HepG2 (cell line): ENCODE measurements around the gene BABAM1. TPM values are rescaled to one million over a fixed set of nuclear protein-coding genes. Genes with fewer than 3 reads are reported as not detected.

Source experiments
- ASH2L ChIP-seq: fragments of 300-600, 200-600 bp; sonication (generic); IDR thresholded peaks from 2 replicates; pipeline ENCODE4 v1.7.0; 2017; ENCODE audit warnings: low read depth, mild to moderate bottlenecking, moderate library complexity, mixed read lengths, low read length; ENCODE audit not compliant: insufficient read length
- DR1 ChIP-seq: sonication (generic); formaldehyde crosslinking; IDR thresholded peaks from 2 replicates; pipeline ENCODE4 v1.8.0; 2021; ENCODE audit warnings: mild to moderate bottlenecking, missing genetic modification reagents, inconsistent platforms
- ELF3 ChIP-seq: IDR thresholded peaks from 2 replicates; pipeline ENCODE4 v1.6.1; 2016; ENCODE audit warnings: missing genetic modification reagents, missing compliant biosample characterization
- GATAD2A ChIP-seq: IDR thresholded peaks from 2 replicates; pipeline ENCODE4 v1.6.1; 2016
- HIVEP1 ChIP-seq: sonication (generic); formaldehyde crosslinking; IDR thresholded peaks from 2 replicates; pipeline ENCODE4 v1.4.0; 2020; ENCODE audit warnings: mild to moderate bottlenecking, missing genetic modification reagents
- HNRNPK ChIP-seq: fragments of 200-400 bp; formaldehyde crosslinking; IDR thresholded peaks from 2 replicates; pipeline ENCODE4 v1.6.1; 2018; ENCODE audit warnings: low read length, low read depth, moderate library complexity, mild to moderate bottlenecking; ENCODE audit not compliant: poor library complexity, severe bottlenecking
- HNRNPUL1 ChIP-seq: fragments of 200-400 bp; formaldehyde crosslinking; IDR thresholded peaks from 2 replicates; pipeline ENCODE4 v1.6.1; 2017; ENCODE audit warnings: low read depth, mild to moderate bottlenecking, low read length, moderate library complexity
- MED13 ChIP-seq: sonication (generic); formaldehyde crosslinking; IDR thresholded peaks from 2 replicates; pipeline ENCODE4 v1.5.0; 2020; ENCODE audit warnings: missing genetic modification reagents
- MLLT10 ChIP-seq: sonication (generic); formaldehyde crosslinking; IDR thresholded peaks from 2 replicates; pipeline ENCODE4 v1.4.0; 2020; ENCODE audit warnings: missing genetic modification reagents
- SKI ChIP-seq: fragments of 450-650 bp; IDR thresholded peaks from one replicate; pipeline ENCODE4 v1.6.1; 2018; ENCODE audit warnings: mild to moderate bottlenecking; ENCODE audit not compliant: partially characterized antibody
- TARDBP ChIP-seq: sonication (generic); formaldehyde crosslinking; IDR thresholded peaks from 2 replicates; pipeline ENCODE4 v1.8.0; 2022; ENCODE audit warnings: mild to moderate bottlenecking, missing genetic modification reagents
- TBX2 ChIP-seq: sonication (generic); formaldehyde crosslinking; IDR thresholded peaks from 2 replicates; pipeline ENCODE4 v1.5.0; 2020; ENCODE audit warnings: missing genetic modification reagents, mild to moderate bottlenecking, borderline replicate concordance
- TCF7L2 ChIP-seq: IDR thresholded peaks from 2 replicates; pipeline ENCODE4 v1.6.1; 2011; ENCODE audit warnings: mild to moderate bottlenecking, low read depth, low read length, moderate library complexity
- ZNF101 ChIP-seq: sonication (generic); formaldehyde crosslinking; IDR thresholded peaks from 2 replicates; pipeline ENCODE4 v1.4.0; 2020; ENCODE audit warnings: mild to moderate bottlenecking, low read depth, missing genetic modification reagents, borderline replicate concordance
- ZNF256 ChIP-seq: sonication (generic); formaldehyde crosslinking; conservative IDR thresholded peaks from 2 replicates; pipeline ENCODE4 v1.4.0; 2020; ENCODE audit warnings: missing genetic modification reagents
- ZNF557 ChIP-seq: sonication (generic); formaldehyde crosslinking; IDR thresholded peaks from 2 replicates; pipeline ENCODE4 v1.4.0; 2020; ENCODE audit warnings: missing genetic modification reagents
- ZNF776 ChIP-seq: sonication (generic); formaldehyde crosslinking; IDR thresholded peaks from 2 replicates; pipeline ENCODE4 v1.4.0; 2020; ENCODE audit warnings: mild to moderate bottlenecking, missing genetic modification reagents
- ZNF841 ChIP-seq: sonication (generic); formaldehyde crosslinking; IDR thresholded peaks from 2 replicates; pipeline ENCODE4 v1.8.1; 2023; ENCODE audit warnings: missing genetic modification reagents, borderline replicate concordance
- ZSCAN20 ChIP-seq: sonication (generic); formaldehyde crosslinking; IDR thresholded peaks from 2 replicates; pipeline ENCODE4 v1.4.0; 2020; ENCODE audit warnings: missing genetic modification reagents, mild to moderate bottlenecking, borderline replicate concordance
- polyA plus RNA-seq, 8 experiments: library from polyadenylated mRNA; depleted of rRNA in 3 of 8; stranded (reverse) in 7 of 8; unstranded in 1 of 8; fragments of >200 nt; fragmentation: Illumina TruSeq in 4 of 8; extraction: Trizol in 4 of 8; gene quantifications; 2 replicates each; pipeline versions ENCODE4 v1.2.1 to v1.2.3, GENCODE V29; 2011 to 2016; ENCODE audit warnings: low read depth in 4 of 8, missing spikeins in 1 of 8, mixed read lengths in 1 of 8; ENCODE audit not compliant: insufficient read depth in 1 of 8
- total RNA-seq, 5 experiments: library from RNA; depleted of rRNA; stranded (reverse); fragments of >200 nt; fragmentation: Illumina TruSeq; extraction: Trizol; gene quantifications; 2 replicates each; pipeline ENCODE4 v1.2.3, GENCODE V29; 2016; ENCODE audit warnings: low read depth in 1 of 5
- TF ChIP-seq, protein P1 (sequence below): sonication (generic); formaldehyde crosslinking; conservative IDR thresholded peaks from 2 replicates; pipeline ENCODE4 v1.8.0; 2022; ENCODE audit warnings: missing genetic modification reagents
- TF ChIP-seq, protein P2 (sequence below): sonication (generic); formaldehyde crosslinking; IDR thresholded peaks from 2 replicates; pipeline ENCODE4 v1.8.1; 2023; ENCODE audit warnings: mild to moderate bottlenecking, missing genetic modification reagents
- TF ChIP-seq, protein P3 (sequence below): sonication (generic); formaldehyde crosslinking; IDR thresholded peaks from 2 replicates; pipeline ENCODE4 v1.5.0; 2020; ENCODE audit warnings: mild to moderate bottlenecking, missing genetic modification reagents
- TF ChIP-seq, protein P4 (sequence below): sonication (generic); formaldehyde crosslinking; conservative IDR thresholded peaks from 2 replicates; pipeline ENCODE4 v1.8.0; 2022; ENCODE audit warnings: mild to moderate bottlenecking, moderate library complexity, missing genetic modification reagents
- TF ChIP-seq, protein P5 (sequence below): sonication (generic); formaldehyde crosslinking; IDR thresholded peaks from 2 replicates; pipeline ENCODE4 v1.8.1; 2023; ENCODE audit warnings: mild to moderate bottlenecking, missing genetic modification reagents, borderline replicate concordance

BABAM1 gene
- total and polyA plus RNA-seq, 2 of the 13 experiments (the other 11 are each of a cell fraction or from before 2014, with no cell fraction given), result 70.0 to 82.0 TPM

DNA sequence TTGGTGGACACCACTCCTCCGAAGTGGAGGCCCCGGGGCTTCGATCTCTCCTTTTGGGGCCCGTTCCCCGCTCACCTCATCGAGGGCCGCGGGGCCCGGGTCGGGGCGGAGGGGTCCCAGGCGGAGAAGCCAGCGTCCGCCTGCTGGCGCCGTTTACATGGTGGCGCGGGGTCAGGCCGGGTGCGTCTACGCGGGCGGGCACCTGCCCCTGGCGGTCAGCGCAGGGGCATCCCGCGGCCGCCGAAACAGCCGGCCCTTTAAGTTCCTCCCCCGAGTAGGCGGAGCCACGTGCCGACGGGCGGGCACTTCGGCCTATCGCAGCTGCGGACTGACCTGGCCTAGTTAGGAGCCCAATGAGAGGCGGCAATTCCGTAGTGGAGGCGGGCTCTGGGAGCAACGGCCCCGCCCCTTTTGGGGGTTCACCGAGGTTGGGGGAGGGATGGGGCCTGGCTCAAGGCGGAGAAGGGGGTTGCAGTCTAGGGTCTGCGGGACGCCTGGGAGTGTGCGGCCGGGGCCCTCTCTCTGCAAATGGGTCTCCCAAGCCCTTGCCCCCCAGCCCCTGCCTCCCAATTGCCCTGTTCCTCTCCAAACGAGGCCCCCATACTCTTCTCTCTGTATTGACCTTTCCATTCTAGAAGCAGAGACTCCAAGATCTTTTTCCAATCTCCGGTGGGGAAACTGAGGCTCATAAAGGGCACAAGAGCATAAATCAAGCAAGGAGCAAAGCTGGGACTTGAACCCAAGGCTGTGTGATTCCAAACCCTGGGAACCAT lies 36.1 kb downstream of the BABAM1 start, which contains the start of gene ABHD8 (continued):
- TF ChIP-seq TBX2 (CRISPR knock-in tag), result peak; percentile 68
- TF ChIP-seq MED13 (CRISPR knock-in tag), result no peak
- no peak for TF ChIP-seq TCF7L2
- peak; percentile 41 for TF ChIP-seq ASH2L
- no peak for TF ChIP-seq ZNF776 (CRISPR knock-in tag)
- no peak for TF ChIP-seq MLLT10 (CRISPR knock-in tag)
- TF ChIP-seq ZNF256 (CRISPR knock-in tag), result no peak
- TF ChIP-seq SKI, result peak; percentile 54
- TF ChIP-seq HNRNPK, result peak; percentile 32
- TF ChIP-seq TARDBP (CRISPR knock-in tag), result no peak
- peak; percentile 22; the same call in 1 of the 2 replicates for TF ChIP-seq GATAD2A
- TF ChIP-seq, protein P1, sequence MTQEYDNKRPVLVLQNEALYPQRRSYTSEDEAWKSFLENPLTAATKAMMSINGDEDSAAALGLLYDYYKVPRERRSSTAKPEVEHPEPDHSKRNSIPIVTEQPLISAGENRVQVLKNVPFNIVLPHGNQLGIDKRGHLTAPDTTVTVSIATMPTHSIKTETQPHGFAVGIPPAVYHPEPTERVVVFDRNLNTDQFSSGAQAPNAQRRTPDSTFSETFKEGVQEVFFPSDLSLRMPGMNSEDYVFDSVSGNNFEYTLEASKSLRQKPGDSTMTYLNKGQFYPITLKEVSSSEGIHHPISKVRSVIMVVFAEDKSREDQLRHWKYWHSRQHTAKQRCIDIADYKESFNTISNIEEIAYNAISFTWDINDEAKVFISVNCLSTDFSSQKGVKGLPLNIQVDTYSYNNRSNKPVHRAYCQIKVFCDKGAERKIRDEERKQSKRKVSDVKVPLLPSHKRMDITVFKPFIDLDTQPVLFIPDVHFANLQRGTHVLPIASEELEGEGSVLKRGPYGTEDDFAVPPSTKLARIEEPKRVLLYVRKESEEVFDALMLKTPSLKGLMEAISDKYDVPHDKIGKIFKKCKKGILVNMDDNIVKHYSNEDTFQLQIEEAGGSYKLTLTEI, result no peak
- TF ChIP-seq, protein P2, sequence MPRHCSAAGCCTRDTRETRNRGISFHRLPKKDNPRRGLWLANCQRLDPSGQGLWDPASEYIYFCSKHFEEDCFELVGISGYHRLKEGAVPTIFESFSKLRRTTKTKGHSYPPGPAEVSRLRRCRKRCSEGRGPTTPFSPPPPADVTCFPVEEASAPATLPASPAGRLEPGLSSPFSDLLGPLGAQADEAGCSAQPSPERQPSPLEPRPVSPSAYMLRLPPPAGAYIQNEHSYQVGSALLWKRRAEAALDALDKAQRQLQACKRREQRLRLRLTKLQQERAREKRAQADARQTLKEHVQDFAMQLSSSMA (CRISPR knock-in tag), result peak; percentile 36; the same call in 1 of the 2 replicates
- no peak for TF ChIP-seq ZNF841 (CRISPR knock-in tag)
- TF ChIP-seq ZNF557 (CRISPR knock-in tag), result no peak
- TF ChIP-seq, protein P3, sequence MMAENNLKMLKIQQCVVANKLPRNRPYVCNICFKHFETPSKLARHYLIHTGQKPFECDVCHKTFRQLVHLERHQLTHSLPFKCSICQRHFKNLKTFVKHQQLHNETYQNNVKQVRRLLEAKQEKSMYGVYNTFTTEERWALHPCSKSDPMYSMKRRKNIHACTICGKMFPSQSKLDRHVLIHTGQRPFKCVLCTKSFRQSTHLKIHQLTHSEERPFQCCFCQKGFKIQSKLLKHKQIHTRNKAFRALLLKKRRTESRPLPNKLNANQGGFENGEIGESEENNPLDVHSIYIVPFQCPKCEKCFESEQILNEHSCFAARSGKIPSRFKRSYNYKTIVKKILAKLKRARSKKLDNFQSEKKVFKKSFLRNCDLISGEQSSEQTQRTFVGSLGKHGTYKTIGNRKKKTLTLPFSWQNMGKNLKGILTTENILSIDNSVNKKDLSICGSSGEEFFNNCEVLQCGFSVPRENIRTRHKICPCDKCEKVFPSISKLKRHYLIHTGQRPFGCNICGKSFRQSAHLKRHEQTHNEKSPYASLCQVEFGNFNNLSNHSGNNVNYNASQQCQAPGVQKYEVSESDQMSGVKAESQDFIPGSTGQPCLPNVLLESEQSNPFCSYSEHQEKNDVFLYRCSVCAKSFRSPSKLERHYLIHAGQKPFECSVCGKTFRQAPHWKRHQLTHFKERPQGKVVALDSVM (CRISPR knock-in tag), result no peak
- no peak for TF ChIP-seq HIVEP1 (CRISPR knock-in tag)
- peak; percentile 60; the same call in 1 of the 2 replicates for TF ChIP-seq DR1
- TF ChIP-seq ZSCAN20 (CRISPR knock-in tag), result no peak
- TF ChIP-seq, protein P4, sequence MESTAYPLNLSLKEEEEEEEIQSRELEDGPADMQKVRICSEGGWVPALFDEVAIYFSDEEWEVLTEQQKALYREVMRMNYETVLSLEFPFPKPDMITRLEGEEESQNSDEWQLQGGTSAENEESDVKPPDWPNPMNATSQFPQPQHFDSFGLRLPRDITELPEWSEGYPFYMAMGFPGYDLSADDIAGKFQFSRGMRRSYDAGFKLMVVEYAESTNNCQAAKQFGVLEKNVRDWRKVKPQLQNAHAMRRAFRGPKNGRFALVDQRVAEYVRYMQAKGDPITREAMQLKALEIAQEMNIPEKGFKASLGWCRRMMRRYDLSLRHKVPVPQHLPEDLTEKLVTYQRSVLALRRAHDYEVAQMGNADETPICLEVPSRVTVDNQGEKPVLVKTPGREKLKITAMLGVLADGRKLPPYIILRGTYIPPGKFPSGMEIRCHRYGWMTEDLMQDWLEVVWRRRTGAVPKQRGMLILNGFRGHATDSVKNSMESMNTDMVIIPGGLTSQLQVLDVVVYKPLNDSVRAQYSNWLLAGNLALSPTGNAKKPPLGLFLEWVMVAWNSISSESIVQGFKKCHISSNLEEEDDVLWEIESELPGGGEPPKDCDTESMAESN (CRISPR knock-in tag), result peak; percentile 56; the same call in 1 of the 2 replicates
- 0 out of 2 replicates have a peak, but pooled peaks have one; percentile 15 for TF ChIP-seq ELF3 (CRISPR knock-in tag)
- TF ChIP-seq, protein P5, sequence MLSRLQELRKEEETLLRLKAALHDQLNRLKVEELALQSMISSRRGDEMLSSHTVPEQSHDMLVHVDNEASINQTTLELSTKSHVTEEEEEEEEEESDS (CRISPR knock-in tag), result no peak
- TF ChIP-seq ZNF101 (CRISPR knock-in tag), result no peak
- TF ChIP-seq HNRNPUL1, result 0 out of 2 replicates have a peak, but pooled peaks have one; percentile 32
